Stimulated activated CD8-positive, alpha-beta memory T cell treated with anti-CD3 and anti-CD28 coated beads, Interleukin-12 subunit alpha, Interleukin-12 subunit beta, amount 100 ng/mL, for 24 hours (primary cell): ENCODE results near the gene CFAP299.
"Not testable (repeated sequence)": the region's sequence is repeated elsewhere in the genome, so short reads cannot be mapped to it uniquely, and the experiment has no call there.

ENCODE experiments used
- DNase-seq: peaks from one replicate; pipeline ENCODE4 v3.0.0-alpha.2; 2020; ENCODE audit errors: extremely low read depth

Gene CFAP299

GRCh38 chr4:80717204-80717603, 381.7 kb downstream of the CFAP299 start:
- DNase-seq, result no peak

- DNase-seq, result no peak
Measured at GRCh38 chr4:80726471-80726870, 390.9 kb downstream of the CFAP299 start.

- DNase-seq, result no peak
Measured at GRCh38 chr4:80730158-80730557, 394.6 kb downstream of the CFAP299 start.

GRCh38 chr4:80731436-80731835, 395.9 kb downstream of the CFAP299 start:
- DNase-seq, result no peak

GRCh38 chr4:80732010-80732409, 396.5 kb downstream of the CFAP299 start:
- DNase-seq, result no peak

- no peak for DNase-seq
Measured at GRCh38 chr4:80740375-80740774, 404.8 kb downstream of the CFAP299 start.

- DNase-seq, result not testable (repeated sequence)
Measured at GRCh38 chr4:80749558-80749957, 414.0 kb downstream of the CFAP299 start.

- DNase-seq, result no peak
Measured at GRCh38 chr4:80751200-80751599, 415.7 kb downstream of the CFAP299 start.

GRCh38 chr4:80767944-80768343, 432.4 kb downstream of the CFAP299 start:
- no peak for DNase-seq

GRCh38 chr4:80776168-80776567, 440.6 kb downstream of the CFAP299 start:
- DNase-seq, result no peak

- DNase-seq, result no peak
Measured at GRCh38 chr4:80781431-80781830, 445.9 kb downstream of the CFAP299 start.

GRCh38 chr4:80787306-80787705, 451.8 kb downstream of the CFAP299 start:
- DNase-seq, result no peak

- DNase-seq, result no peak
Measured at GRCh38 chr4:80788798-80789197, 453.3 kb downstream of the CFAP299 start.

GRCh38 chr4:80790152-80790551, 454.6 kb downstream of the CFAP299 start:
- no peak for DNase-seq

GRCh38 chr4:80793660-80794059, 458.1 kb downstream of the CFAP299 start:
- not testable (repeated sequence) for DNase-seq

GRCh38 chr4:80798082-80798481, 462.6 kb downstream of the CFAP299 start:
- DNase-seq, result no peak

- DNase-seq, result not testable (repeated sequence)
Measured at GRCh38 chr4:80800719-80801118, 465.2 kb downstream of the CFAP299 start.

- DNase-seq, result no peak
Measured at GRCh38 chr4:80803337-80803736, 467.8 kb downstream of the CFAP299 start.

GRCh38 chr4:80806472-80806871, 470.9 kb downstream of the CFAP299 start:
- no peak for DNase-seq

- DNase-seq, result no peak
Measured at GRCh38 chr4:80809039-80809729, 473.7 kb downstream of the CFAP299 start.

GRCh38 chr4:80811406-80811805, 475.9 kb downstream of the CFAP299 start:
- DNase-seq, result no peak

- DNase-seq, result no peak
Measured at GRCh38 chr4:80812145-80812544, 476.6 kb downstream of the CFAP299 start.

GRCh38 chr4:80814266-80814665, 478.7 kb downstream of the CFAP299 start:
- no peak for DNase-seq
